Peyer's patch (tissue), 4 donors: ENCODE results near the gene RPGRIP1. TPM values are rescaled to one million over a fixed set of nuclear protein-coding genes. Genes with fewer than 3 reads are reported as not detected.
"Not testable (repeated sequence)": the region's sequence is repeated elsewhere in the genome, so short reads cannot be mapped to it uniquely, and the experiment has no call there.

Source experiments
- DNase-seq, 3 donors: peaks; one replicate each; pipeline ENCODE4 v3.0.0-alpha.2; 2017 to 2019
- H3K27ac ChIP-seq, 4 donors: fragments of 200-600 bp; sonication (generic); one replicate each; pipeline ENCODE4 v1.5.1; 2016 to 2019
- H3K27me3 ChIP-seq, 2 donors: fragments of 200-600 bp; sonication (generic); one replicate each; pipeline ENCODE4 v1.5.1; 2019
- H3K36me3 ChIP-seq, 3 donors: fragments of 200-600 bp; sonication (generic); one replicate each; pipeline ENCODE4 v1.5.1; 2016 to 2019
- H3K4me1 ChIP-seq, 4 donors: fragments of 200-600 bp; sonication (generic); one replicate each; pipeline ENCODE4 v1.5.1; 2016 to 2019
- H3K4me3 ChIP-seq, 4 donors: fragments of 200-600 bp; sonication (generic); 1 replicate in 3 of 4; 2 replicates in 1 of 4; pipeline ENCODE4 v1.5.1; 2016 to 2019; ENCODE audit warnings: mild to moderate bottlenecking in 1 of 4
- H3K9me3 ChIP-seq, 4 donors: fragments of 200-600 bp; sonication (generic); one replicate each; pipeline ENCODE4 v1.5.1; 2016 to 2019; ENCODE audit warnings: mild to moderate bottlenecking in 1 of 4
- POLR2A ChIP-seq, 2 donors: fragments of 450-650 bp; IDR thresholded peaks; one replicate each; pipeline ENCODE4 v1.5.1; 2017; ENCODE audit warnings: antibody characterized with exemption in 2 of 2, mild to moderate bottlenecking in 2 of 2, moderate library complexity in 2 of 2
- total RNA-seq, 4 donors: library from RNA; depleted of rRNA; stranded (reverse); fragments of >200 nt; gene quantifications; one replicate each; pipeline ENCODE4 v1.1.0, GENCODE V29; 2016
- TF ChIP-seq, protein P1 (sequence below), 6 experiments: fragments of 450-650 bp in 4 of 6; fragments of 200-600 bp in 2 of 6; sonication (generic) in 1 of 6; IDR thresholded peaks; one replicate each; pipeline ENCODE4 v1.5.1; 2017 to 2019; ENCODE audit warnings: antibody characterized with exemption in 6 of 6, mild to moderate bottlenecking in 3 of 6, moderate library complexity in 1 of 6

RPGRIP1 gene
- total RNA-seq, 4 donors from 2014 or later = 0.40 to 3.3 TPM; not detected in 2

DNA sequence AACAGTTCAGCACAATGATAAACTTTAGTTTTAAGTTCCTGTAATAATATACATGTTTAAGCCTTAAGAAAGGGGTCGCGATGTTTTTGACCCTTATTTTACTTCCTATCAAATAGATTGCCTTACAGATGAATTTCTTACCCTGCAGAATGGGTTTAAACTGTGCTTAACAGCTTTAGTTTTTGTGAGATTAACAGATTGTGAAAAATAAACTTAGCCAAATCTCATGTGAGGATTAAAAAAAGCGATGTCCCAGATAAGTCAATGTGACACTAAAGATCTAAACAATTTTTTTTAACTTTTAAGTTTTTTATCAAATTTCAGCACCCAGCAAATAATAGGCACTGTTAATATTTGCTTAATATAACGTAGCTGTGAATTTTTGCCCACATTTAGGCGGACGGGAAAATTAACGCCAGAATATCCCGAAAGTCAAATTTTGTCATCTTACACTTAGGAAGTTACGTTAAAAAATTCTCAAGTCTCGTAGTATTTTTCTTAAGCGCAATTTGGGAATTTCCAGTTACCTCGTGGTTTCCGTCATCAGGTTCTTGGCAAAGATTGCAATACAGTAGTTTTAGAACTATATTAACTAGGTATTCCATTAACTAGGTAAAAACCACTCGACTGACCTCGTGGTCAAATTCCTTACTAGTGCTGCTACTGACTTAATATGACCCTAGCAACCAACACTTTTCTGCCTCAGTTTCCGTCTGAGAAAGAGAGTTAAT, 11.8 kb upstream of the RPGRIP1 start:
- TF ChIP-seq, protein P1, sequence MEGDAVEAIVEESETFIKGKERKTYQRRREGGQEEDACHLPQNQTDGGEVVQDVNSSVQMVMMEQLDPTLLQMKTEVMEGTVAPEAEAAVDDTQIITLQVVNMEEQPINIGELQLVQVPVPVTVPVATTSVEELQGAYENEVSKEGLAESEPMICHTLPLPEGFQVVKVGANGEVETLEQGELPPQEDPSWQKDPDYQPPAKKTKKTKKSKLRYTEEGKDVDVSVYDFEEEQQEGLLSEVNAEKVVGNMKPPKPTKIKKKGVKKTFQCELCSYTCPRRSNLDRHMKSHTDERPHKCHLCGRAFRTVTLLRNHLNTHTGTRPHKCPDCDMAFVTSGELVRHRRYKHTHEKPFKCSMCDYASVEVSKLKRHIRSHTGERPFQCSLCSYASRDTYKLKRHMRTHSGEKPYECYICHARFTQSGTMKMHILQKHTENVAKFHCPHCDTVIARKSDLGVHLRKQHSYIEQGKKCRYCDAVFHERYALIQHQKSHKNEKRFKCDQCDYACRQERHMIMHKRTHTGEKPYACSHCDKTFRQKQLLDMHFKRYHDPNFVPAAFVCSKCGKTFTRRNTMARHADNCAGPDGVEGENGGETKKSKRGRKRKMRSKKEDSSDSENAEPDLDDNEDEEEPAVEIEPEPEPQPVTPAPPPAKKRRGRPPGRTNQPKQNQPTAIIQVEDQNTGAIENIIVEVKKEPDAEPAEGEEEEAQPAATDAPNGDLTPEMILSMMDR (IDR thresholded peaks at IDR 0.05) = no peak
- no peak for TF ChIP-seq POLR2A (IDR thresholded peaks at IDR 0.05)
- no peaks in the 10 kb centered on the region for H3K27me3 ChIP-seq
- H3K9me3 ChIP-seq = no peaks in the 10 kb centered on the region
- H3K27ac ChIP-seq = peak overlapping the region; percentile 89 to 98 (median 94)
- DNase-seq = no peak
- H3K36me3 ChIP-seq = peaks cover 0 to 18% (median 0%) of the 10 kb centered on the region in 3 donors
- H3K4me3 ChIP-seq = peak overlapping the region; percentile 66 to 93 (median 86)
- peaks cover 0 to 37% (median 16%) of the 10 kb centered on the region in 4 donors for H3K4me1 ChIP-seq

DNA sequence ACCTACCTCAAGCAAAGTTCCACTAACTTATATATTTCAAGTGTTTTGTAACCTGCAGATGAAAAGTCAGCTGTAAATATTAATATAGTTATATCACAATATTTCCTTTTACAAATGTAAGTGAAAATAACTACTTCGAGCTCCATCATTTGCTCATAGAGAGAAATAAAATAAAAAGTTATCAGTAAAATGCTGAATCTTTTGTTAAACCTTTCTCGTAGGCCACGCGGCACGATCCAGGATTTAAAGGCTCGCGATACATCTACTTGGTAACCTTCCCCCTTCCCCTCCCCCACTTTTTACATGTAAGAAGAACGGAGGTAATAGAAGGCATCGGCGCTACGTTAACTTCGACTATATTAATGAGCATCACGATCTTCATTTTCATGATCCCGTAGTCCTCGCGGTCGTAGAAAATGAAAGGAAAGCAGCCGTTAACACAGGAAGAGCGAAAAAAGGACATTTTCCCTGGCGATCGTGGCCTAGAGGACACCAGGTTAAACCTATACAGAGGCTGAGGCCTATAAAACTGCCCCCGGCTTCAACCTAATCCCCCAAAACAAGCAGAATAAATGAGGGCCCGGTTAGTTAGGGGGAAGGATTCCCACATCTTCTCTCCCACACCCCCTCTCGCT, 11.1 kb upstream of the RPGRIP1 start:
- peaks cover 0 to 12% (median 0%) of the 10 kb centered on the region in 3 donors for H3K36me3 ChIP-seq
- no peaks in the 10 kb centered on the region for H3K9me3 ChIP-seq
- H3K27ac ChIP-seq = peak overlapping the region; percentile 89 to 98 (median 94)
- no peak for TF ChIP-seq POLR2A (IDR thresholded peaks at IDR 0.05)
- TF ChIP-seq, protein P1 (IDR thresholded peaks at IDR 0.05) = no peak
- H3K4me3 ChIP-seq = peak overlapping the region; percentile 66 to 93 (median 86)
- H3K27me3 ChIP-seq = no peaks in the 10 kb centered on the region
- peaks cover 0 to 31% (median 14%) of the 10 kb centered on the region in 4 donors for H3K4me1 ChIP-seq
- peak in 2 of 3 donors; percentile 47 to 64 for DNase-seq

DNA sequence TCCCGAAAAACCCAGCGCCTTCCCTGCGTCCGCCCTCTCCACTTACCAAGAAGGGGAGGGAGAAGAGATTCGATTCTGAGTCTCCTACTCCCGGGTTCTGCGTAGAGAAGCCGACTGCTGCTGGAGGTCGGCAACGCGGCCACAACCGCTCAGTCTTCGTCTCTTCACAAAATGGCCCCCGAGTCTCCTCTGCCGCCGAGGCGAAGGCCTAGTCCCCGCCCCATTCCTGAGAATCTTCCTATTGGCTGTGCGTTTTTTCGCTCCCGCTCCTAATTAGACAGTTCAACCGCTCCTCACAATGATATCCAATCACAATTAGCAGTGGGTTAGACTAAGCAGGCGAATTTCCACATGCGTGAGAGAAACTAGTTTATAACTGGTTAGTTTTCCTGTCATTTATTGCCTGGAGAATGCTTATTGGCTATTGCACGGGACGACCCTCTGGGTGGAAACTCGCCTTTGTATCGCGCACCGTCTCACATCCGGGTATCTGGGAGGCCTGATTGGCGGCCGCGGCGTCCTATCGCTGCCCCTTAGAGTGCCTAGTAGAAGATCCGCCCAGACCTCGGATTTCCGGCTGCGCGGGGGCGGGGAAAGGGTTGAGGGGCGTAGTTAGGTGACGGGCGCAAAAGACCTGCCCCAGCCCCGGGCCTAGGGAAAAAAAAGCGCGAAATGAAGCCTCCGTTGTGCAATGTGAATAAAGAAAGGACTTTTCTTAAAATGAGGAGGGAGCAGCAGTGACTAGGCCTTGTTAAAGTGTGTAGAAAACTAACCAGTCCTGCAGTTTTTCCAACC, 10.4 kb upstream of the RPGRIP1 start, which contains the start of gene HNRNPC:
Gene HNRNPC, minus strand, starts transcription at position 191 of the 795 bp plus-strand sequence. CDS start 35,249 bp downstream, outside the sequence.
- Histone ChIP-seq H3K27me3 (no peaks in the 10 kb centered on the region), H3K36me3 (peaks cover 0 to 5% (median 0%) of the 10 kb centered on the region in 3 donors), H3K27ac (peak within 1 kb of the TSS; percentile 89 to 98 (median 94)), H3K4me3 (peak within 1 kb of the TSS; percentile 66 to 93 (median 86)), H3K9me3 (no peaks in the 10 kb centered on the region), H3K4me1 (peaks cover 0 to 23% (median 13%) of the 10 kb centered on the region in 4 donors)
- peak; percentile 100 for DNase-seq
- TF ChIP-seq, protein P1 (IDR thresholded peaks at IDR 0.05) = no peak
- peak; percentile 93 to 96 for TF ChIP-seq POLR2A (IDR thresholded peaks at IDR 0.05)

DNA sequence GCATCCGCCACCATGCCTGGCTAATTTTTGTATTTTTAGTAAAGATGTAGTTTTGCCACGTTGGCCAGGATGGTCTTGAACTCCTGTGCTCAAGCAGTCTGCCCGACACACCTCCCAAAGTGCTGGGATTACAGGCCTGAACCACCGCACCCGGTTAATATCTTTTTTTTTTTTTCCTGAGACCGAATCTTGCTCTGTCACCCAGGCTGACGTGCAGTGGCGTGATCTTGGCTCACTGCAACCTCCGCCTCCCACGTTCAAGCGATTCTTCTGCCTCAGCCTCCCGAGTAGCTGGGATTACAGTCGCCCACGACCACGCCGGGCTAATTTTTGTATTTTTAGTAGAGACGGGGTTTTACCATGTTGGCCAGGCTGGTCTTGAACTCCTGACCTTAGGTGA, 7.2 kb upstream of the RPGRIP1 start:
- H3K27ac ChIP-seq, H3K4me3 ChIP-seq, H3K9me3 ChIP-seq, H3K27me3 ChIP-seq, H3K36me3 ChIP-seq, DNase-seq, H3K4me1 ChIP-seq: not testable (repeated sequence)

DNA sequence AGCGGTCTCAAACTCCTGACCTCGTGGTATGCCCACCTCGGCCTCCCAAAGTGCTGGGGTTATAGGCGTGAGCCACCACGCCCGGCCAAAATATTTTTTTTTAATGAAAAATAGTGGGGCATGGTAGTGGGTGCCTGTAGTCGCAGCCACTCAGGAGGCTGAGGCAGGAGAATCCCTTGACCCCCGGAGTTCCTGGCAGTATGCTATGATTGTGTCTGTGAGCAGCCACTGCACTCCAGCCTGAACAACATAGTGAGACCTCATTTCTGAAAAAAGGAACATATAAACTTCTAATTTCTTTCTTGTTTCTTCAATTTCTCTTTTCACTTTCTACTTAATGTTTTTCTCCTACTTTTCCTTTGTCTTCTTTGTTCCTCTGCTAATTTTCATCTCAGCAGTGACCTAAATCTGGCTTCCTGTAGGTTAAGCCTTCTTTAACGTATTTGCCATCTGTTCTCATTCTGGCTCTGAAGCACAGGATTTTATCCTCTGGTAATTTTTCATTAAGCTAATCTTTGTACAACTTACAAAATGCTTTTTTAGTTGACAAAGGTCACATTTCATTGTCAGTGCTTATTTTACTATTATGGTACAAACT, 4.5 kb upstream of the RPGRIP1 start:
- H3K27ac ChIP-seq = no peak overlapping the region
- no peaks in the 10 kb centered on the region for H3K36me3 ChIP-seq
- H3K27me3 ChIP-seq = no peaks in the 10 kb centered on the region
- no peak for DNase-seq
- TF ChIP-seq, protein P1 (IDR thresholded peaks at IDR 0.05) = no peak
- H3K4me3 ChIP-seq = no peak overlapping the region
- H3K4me1 ChIP-seq = no peaks in the 10 kb centered on the region
- no peaks in the 10 kb centered on the region for H3K9me3 ChIP-seq
